Measurements from ENCODE around the gene RAB39B.

DNA sequence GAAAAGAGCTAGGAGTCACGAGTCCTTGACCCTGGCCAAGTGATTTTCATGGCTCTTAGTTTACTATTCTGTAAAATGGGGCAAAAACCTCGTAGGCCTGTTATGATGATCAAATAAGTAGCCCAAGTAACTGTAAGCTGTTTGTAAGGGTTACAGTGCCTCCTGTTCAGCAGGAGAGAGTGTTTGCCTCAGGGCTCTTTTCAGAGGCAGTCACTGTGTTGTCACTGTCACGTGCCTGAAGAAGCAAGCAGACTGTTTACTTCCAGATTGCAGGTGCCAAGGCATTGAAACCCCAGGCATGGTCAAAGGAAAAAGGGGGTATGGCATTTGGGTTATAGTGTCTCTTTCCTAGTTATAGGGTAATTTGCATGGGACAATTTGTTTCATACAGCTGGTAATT, 4.5 kb downstream of the RAB39B start:
- TF ChIP-seq POLR2AphosphoS5 (IDR thresholded peaks at IDR 0.05; ENCODE audit: low read depth, low read length) (no peak), TAF1 (IDR thresholded peaks at IDR 0.05; ENCODE audit: borderline replicate concordance, insufficient read depth, low read length) (no peak)
- TF ChIP-seq, protein P1, sequence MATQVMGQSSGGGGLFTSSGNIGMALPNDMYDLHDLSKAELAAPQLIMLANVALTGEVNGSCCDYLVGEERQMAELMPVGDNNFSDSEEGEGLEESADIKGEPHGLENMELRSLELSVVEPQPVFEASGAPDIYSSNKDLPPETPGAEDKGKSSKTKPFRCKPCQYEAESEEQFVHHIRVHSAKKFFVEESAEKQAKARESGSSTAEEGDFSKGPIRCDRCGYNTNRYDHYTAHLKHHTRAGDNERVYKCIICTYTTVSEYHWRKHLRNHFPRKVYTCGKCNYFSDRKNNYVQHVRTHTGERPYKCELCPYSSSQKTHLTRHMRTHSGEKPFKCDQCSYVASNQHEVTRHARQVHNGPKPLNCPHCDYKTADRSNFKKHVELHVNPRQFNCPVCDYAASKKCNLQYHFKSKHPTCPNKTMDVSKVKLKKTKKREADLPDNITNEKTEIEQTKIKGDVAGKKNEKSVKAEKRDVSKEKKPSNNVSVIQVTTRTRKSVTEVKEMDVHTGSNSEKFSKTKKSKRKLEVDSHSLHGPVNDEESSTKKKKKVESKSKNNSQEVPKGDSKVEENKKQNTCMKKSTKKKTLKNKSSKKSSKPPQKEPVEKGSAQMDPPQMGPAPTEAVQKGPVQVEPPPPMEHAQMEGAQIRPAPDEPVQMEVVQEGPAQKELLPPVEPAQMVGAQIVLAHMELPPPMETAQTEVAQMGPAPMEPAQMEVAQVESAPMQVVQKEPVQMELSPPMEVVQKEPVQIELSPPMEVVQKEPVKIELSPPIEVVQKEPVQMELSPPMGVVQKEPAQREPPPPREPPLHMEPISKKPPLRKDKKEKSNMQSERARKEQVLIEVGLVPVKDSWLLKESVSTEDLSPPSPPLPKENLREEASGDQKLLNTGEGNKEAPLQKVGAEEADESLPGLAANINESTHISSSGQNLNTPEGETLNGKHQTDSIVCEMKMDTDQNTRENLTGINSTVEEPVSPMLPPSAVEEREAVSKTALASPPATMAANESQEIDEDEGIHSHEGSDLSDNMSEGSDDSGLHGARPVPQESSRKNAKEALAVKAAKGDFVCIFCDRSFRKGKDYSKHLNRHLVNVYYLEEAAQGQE (IDR thresholded peaks at IDR 0.05; ENCODE audit: insufficient read depth in 1 of 2, low read depth in 2 of 2, low read length in 2 of 2), result no peak

Data from PFSK-1 (cell line).